Vagina (tissue), 2 donors: ENCODE results near the gene RGS9BP. TPM values are rescaled to one million over a fixed set of nuclear protein-coding genes. Genes with fewer than 3 reads are reported as not detected.

Source experiments
- DNase-seq, 2 donors: peaks; one replicate each; pipeline ENCODE4 v3.0.0-alpha.2; 2017; ENCODE audit errors: extremely low spot score in 2 of 2
- H3K27ac ChIP-seq: fragments of 200-600 bp; sonication (generic); one replicate; pipeline ENCODE4 v1.5.1; 2019
- H3K27me3 ChIP-seq: fragments of 200-600 bp; sonication (generic); one replicate; pipeline ENCODE4 v1.5.1; 2019
- H3K36me3 ChIP-seq, 2 donors: fragments of 200-600 bp; sonication (generic); one replicate each; pipeline ENCODE4 v1.5.1; 2017 to 2019
- H3K4me1 ChIP-seq: fragments of 200-600 bp; sonication (generic); one replicate; pipeline ENCODE4 v1.5.1; 2019
- H3K4me3 ChIP-seq, 2 donors: fragments of 200-600 bp; sonication (generic); 1 replicate in 1 of 2; 2 replicates in 1 of 2; pipeline ENCODE4 v1.5.1; 2016 to 2019
- H3K9me3 ChIP-seq: fragments of 200-600 bp; sonication (generic); one replicate; pipeline ENCODE4 v1.5.1; 2019
- CTCF ChIP-seq, 3 experiments: fragments of 450-650 bp in 2 of 3; fragments of 200-600 bp in 1 of 3; sonication (generic) in 1 of 3; IDR thresholded peaks; one replicate each; pipeline ENCODE4 v1.5.1; 2017 to 2019; ENCODE audit warnings: antibody characterized with exemption in 3 of 3, mild to moderate bottlenecking in 2 of 3, moderate library complexity in 2 of 3
- POLR2A ChIP-seq, 2 donors: fragments of 450-650 bp; IDR thresholded peaks; one replicate each; pipeline ENCODE4 v1.6.1; 2017; ENCODE audit warnings: antibody characterized with exemption in 2 of 2, mild to moderate bottlenecking in 2 of 2, moderate library complexity in 2 of 2
- POLR2AphosphoS5 ChIP-seq, 2 donors: sonication (generic); formaldehyde crosslinking; IDR thresholded peaks; one replicate each; pipeline ENCODE4 v1.9.0; 2017; ENCODE audit warnings: antibody characterized with exemption in 2 of 2, mild to moderate bottlenecking in 2 of 2, low read depth in 1 of 2; ENCODE audit not compliant: insufficient read depth in 1 of 2
- intact Hi-C: fragments of 100-400 bp; cut with DNase I; formaldehyde crosslinking; loops from one replicate; pipeline ENCODE4 v1.15.1; 2023
- total RNA-seq: library from RNA; depleted of rRNA; stranded (reverse); fragments of >200 nt; gene quantifications from one replicate; pipeline ENCODE4 v1.2.3, GENCODE V29; 2016

RGS9BP gene
- total RNA-seq, 1 donor from 2014 or later, result 0.49 TPM

DNA sequence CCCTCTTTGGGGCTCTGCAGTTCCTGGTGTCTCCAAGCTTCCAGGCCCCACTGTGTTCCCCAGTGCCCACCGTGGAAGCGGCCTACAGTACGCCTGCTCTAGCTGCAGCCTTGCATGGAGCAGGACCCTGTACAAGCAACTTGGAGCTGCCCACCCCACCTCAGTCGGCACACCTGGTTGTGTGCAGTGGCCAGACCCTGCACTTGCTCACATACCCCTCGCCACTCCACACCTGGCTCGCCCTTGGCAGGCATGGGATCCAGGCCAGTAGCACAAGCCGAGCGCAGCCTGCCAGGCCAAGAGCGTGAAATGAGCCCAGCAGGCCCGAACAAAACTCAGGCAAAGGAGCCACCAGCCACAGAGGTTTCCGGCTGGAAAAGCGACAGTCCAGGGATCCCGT lies 37.0 kb upstream of the RGS9BP start:
- TF ChIP-seq POLR2AphosphoS5 (IDR thresholded peaks at IDR 0.05; ENCODE audit: insufficient read depth in 1 of 2, low read depth in 1 of 2) (no peak), CTCF (IDR thresholded peaks at IDR 0.05) (no peak), POLR2A (IDR thresholded peaks at IDR 0.05) (no peak)
- peaks cover 0 to 76% of the 10 kb centered on the region in 2 donors for H3K36me3 ChIP-seq

DNA sequence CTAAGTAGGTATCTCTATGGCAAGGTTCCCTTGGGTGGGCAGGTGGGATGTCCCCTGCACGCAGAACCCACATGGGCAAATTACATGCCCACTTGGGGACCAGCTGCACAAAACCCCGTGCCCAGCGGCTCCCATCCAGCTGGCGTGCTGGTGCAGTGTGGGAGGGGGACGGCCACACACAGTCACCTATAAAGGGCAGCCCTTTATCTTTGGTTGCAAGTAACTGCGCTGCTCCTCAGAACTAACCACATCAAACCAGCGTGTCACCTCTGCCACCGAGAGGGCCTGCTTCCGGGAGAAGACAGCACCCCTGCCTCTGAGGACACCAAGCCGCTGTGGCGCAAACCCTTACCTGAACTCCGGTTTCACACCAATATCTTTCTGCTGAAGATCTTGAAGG lies 32.9 kb upstream of the RGS9BP start:
- Histone ChIP-seq H3K4me3 (no peak overlapping the region), H3K4me1 (no peaks in the 10 kb centered on the region), H3K36me3 (peaks cover 0 to 86% of the 10 kb centered on the region in 2 donors), H3K9me3 (no peaks in the 10 kb centered on the region), H3K27me3 (no peaks in the 10 kb centered on the region), H3K27ac (no peak overlapping the region)
- intact Hi-C loops, result no loop called here
- no peak for DNase-seq
- TF ChIP-seq CTCF (IDR thresholded peaks at IDR 0.05) (no peak), POLR2A (IDR thresholded peaks at IDR 0.05) (no peak), POLR2AphosphoS5 (IDR thresholded peaks at IDR 0.05; ENCODE audit: insufficient read depth in 1 of 2, low read depth in 1 of 2) (no peak)

More for the DNA sequence above, 37.0 kb upstream of the RGS9BP start:
- H3K27ac ChIP-seq, result no peak overlapping the region
- no peak overlapping the region for H3K4me3 ChIP-seq
- H3K4me1 ChIP-seq, result no peaks in the 10 kb centered on the region
- intact Hi-C loops, result no loop called here
- no peaks in the 10 kb centered on the region for H3K27me3 ChIP-seq
- no peaks in the 10 kb centered on the region for H3K9me3 ChIP-seq
- DNase-seq, result no peak

- H3K4me1 ChIP-seq, result no peaks in the 10 kb centered on the region
- no peak overlapping the region for H3K27ac ChIP-seq
- TF ChIP-seq POLR2AphosphoS5 (IDR thresholded peaks at IDR 0.05; ENCODE audit: insufficient read depth in 1 of 2, low read depth in 1 of 2), result no peak
- no peak for TF ChIP-seq CTCF (IDR thresholded peaks at IDR 0.05)
- no peak for TF ChIP-seq POLR2A (IDR thresholded peaks at IDR 0.05)
- H3K27me3 ChIP-seq, result no peaks in the 10 kb centered on the region
- intact Hi-C loops, result no loop called here
- no peaks in the 10 kb centered on the region for H3K9me3 ChIP-seq
- DNase-seq, result no peak
- peaks cover 0 to 71% of the 10 kb centered on the region in 2 donors for H3K36me3 ChIP-seq
- no peak overlapping the region for H3K4me3 ChIP-seq
These were observed 29.1 kb upstream of the RGS9BP start for GRCh38 chr19:32646556-32646955.

- TF ChIP-seq POLR2AphosphoS5 (IDR thresholded peaks at IDR 0.05; ENCODE audit: insufficient read depth in 1 of 2, low read depth in 1 of 2), result no peak
- no peak for TF ChIP-seq POLR2A (IDR thresholded peaks at IDR 0.05)
- TF ChIP-seq CTCF (IDR thresholded peaks at IDR 0.05), result no peak
- intact Hi-C loops, result no loop called here
- peaks cover 0 to 64% of the 10 kb centered on the region in 2 donors for H3K36me3 ChIP-seq
- H3K27ac ChIP-seq, result no peak overlapping the region
- no peaks in the 10 kb centered on the region for H3K4me1 ChIP-seq
- H3K9me3 ChIP-seq, result no peaks in the 10 kb centered on the region
- no peak for DNase-seq
- no peak overlapping the region for H3K4me3 ChIP-seq
- no peaks in the 10 kb centered on the region for H3K27me3 ChIP-seq
These were observed 28.3 kb upstream of the RGS9BP start for GRCh38 chr19:32647361-32647760.

DNA sequence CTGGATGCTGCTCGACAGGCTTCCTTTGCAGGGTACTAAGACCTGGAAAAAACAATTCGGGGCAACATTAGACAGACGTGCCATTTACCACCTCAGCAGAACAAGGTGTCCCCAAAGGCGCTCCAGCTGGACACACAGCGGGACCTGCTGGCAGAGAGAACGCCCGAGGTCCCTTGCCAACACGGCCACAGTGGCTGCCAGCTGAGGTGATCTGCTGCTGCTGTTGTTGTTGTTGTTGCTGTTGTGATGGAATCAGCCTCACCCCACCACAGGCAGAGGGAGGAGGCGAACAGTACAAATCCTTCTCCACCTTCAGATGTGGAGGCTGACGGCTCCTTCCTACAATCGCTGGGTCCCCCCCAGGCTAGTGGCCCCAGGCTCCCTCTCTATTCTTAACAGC lies 25.9 kb upstream of the RGS9BP start:
- H3K27me3 ChIP-seq, result no peaks in the 10 kb centered on the region
- no peak overlapping the region for H3K27ac ChIP-seq
- H3K36me3 ChIP-seq, result peaks cover 0 to 48% of the 10 kb centered on the region in 2 donors
- no peak overlapping the region for H3K4me3 ChIP-seq
- intact Hi-C loops, result no loop called here
- no peak for DNase-seq
- no peaks in the 10 kb centered on the region for H3K4me1 ChIP-seq
- no peaks in the 10 kb centered on the region for H3K9me3 ChIP-seq
- TF ChIP-seq CTCF (IDR thresholded peaks at IDR 0.05) (no peak), POLR2AphosphoS5 (IDR thresholded peaks at IDR 0.05; ENCODE audit: insufficient read depth in 1 of 2, low read depth in 1 of 2) (no peak), POLR2A (IDR thresholded peaks at IDR 0.05) (no peak)
